Measurements from ENCODE around the gene DHDDS. TPM values are rescaled to one million over a fixed set of nuclear protein-coding genes. Genes with fewer than 3 reads are reported as not detected.
A peak's percentile ranks its signal among the peaks of the same experiment; 100 is the strongest.

Gene DHDDS
- total and polyA plus RNA-seq, 2 of the 13 experiments (the other 11 are each of a cell fraction or from before 2014, with no cell fraction given): 18.9 to 28.3 TPM

DNA sequence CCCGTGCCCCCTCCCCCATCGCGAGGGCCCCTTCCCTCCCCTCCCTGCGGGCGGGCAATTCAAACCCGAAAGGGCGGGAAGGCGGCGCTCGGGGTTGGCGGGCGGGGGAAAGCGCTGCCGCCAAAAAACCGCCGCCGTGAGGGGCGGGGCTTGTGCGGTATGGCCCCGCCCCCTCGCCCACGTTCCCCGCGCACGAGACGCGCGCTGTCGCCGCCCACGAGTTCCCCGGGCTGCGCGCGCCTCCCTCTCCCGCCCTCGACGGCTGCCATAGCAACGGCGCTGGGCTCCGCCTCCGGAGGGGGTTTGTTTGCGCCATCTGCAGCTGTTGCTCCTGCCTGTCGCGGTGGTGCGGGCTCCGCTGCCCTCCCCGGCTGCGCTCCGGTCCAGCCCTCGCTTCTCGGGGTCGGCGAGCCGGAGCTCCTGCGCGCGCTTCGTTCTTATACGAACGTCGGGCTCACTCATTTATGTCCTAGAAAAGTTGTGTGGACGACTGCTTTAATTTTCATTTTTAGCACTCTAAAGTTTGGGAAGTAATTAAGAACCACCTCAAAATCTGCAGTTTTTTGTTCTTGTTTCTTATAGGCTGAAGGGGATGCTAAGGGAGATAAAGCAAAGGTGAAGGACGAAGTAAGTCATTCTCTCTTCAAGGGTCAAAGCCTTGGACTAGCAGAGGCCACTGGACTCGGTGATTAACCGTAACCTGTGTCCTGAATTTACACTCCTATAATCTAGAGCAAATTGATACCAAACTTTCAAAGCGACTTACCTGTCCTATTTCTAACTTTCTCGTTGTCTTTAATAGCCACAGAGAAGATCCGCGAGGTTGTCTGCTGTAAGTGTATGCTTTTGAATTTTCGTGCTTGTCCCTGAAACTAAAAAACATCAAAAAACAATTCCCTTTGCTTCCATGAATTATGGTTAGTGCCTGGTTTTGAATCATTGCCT, 41.1 kb downstream of the DHDDS start (continued):
- TF ChIP-seq, protein P1, sequence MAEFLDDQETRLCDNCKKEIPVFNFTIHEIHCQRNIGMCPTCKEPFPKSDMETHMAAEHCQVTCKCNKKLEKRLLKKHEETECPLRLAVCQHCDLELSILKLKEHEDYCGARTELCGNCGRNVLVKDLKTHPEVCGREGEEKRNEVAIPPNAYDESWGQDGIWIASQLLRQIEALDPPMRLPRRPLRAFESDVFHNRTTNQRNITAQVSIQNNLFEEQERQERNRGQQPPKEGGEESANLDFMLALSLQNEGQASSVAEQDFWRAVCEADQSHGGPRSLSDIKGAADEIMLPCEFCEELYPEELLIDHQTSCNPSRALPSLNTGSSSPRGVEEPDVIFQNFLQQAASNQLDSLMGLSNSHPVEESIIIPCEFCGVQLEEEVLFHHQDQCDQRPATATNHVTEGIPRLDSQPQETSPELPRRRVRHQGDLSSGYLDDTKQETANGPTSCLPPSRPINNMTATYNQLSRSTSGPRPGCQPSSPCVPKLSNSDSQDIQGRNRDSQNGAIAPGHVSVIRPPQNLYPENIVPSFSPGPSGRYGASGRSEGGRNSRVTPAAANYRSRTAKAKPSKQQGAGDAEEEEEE (CRISPR knock-in tag; IDR thresholded peaks at IDR 0.05; ENCODE audit: borderline replicate concordance): no peak
- peak; percentile 96; the same call in 1 of the 2 replicates for TF ChIP-seq SIN3A (IDR thresholded peaks at IDR 0.05; ENCODE audit: borderline replicate concordance, low read depth, low read length)
- TF ChIP-seq SAP130 (CRISPR knock-in tag; IDR thresholded peaks at IDR 0.05; ENCODE audit: low read depth): peak; percentile 93
- TF ChIP-seq ZNF746 (CRISPR knock-in tag; IDR thresholded peaks at IDR 0.05): peak; percentile 83
- TF ChIP-seq, protein P2, sequence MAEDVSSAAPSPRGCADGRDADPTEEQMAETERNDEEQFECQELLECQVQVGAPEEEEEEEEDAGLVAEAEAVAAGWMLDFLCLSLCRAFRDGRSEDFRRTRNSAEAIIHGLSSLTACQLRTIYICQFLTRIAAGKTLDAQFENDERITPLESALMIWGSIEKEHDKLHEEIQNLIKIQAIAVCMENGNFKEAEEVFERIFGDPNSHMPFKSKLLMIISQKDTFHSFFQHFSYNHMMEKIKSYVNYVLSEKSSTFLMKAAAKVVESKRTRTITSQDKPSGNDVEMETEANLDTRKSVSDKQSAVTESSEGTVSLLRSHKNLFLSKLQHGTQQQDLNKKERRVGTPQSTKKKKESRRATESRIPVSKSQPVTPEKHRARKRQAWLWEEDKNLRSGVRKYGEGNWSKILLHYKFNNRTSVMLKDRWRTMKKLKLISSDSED (CRISPR knock-in tag; IDR thresholded peaks at IDR 0.05): no peak
- peak; percentile 8; the same call in 1 of the 2 replicates for TF ChIP-seq KAT7 (CRISPR knock-in tag; IDR thresholded peaks at IDR 0.05; ENCODE audit: borderline replicate concordance)
- 0 out of 2 replicates have a peak, but pooled peaks have one; percentile 26 for TF ChIP-seq ZBTB7B (CRISPR knock-in tag; IDR thresholded peaks at IDR 0.05)
- TF ChIP-seq ZNF772 (CRISPR knock-in tag; IDR thresholded peaks at IDR 0.05): no peak
- no peak for TF ChIP-seq RCOR2 (CRISPR knock-in tag; IDR thresholded peaks at IDR 0.05)
- peak; percentile 64 for TF ChIP-seq HDAC1 (CRISPR knock-in tag; IDR thresholded peaks at IDR 0.05)
- TF ChIP-seq ZNF660 (CRISPR knock-in tag; IDR thresholded peaks at IDR 0.05; ENCODE audit: borderline replicate concordance, low read depth): no peak
- no peak for TF ChIP-seq ZNF749 (CRISPR knock-in tag; IDR thresholded peaks at IDR 0.05; ENCODE audit: borderline replicate concordance)
- TF ChIP-seq, protein P3, sequence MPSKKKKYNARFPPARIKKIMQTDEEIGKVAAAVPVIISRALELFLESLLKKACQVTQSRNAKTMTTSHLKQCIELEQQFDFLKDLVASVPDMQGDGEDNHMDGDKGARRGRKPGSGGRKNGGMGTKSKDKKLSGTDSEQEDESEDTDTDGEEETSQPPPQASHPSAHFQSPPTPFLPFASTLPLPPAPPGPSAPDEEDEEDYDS (CRISPR knock-in tag; IDR thresholded peaks at IDR 0.05): 0 out of 2 replicates have a peak, but pooled peaks have one; percentile 39
- peak; percentile 80 for TF ChIP-seq HNRNPK (IDR thresholded peaks at IDR 0.05; ENCODE audit: low read depth, low read length, poor library complexity, severe bottlenecking)
- TF ChIP-seq FOXM1 (CRISPR knock-in tag; IDR thresholded peaks at IDR 0.05): no peak
- TF ChIP-seq CREB1 (IDR thresholded peaks at IDR 0.05): peak; percentile 16; the same call in 1 of the 2 replicates
- TF ChIP-seq CREB1 (CRISPR knock-in tag; IDR thresholded peaks at IDR 0.05): no peak
- no peak for TF ChIP-seq SUZ12 (IDR thresholded peaks at IDR 0.05; ENCODE audit: low read depth, low read length)
- TF ChIP-seq PHF20 (CRISPR knock-in tag; IDR thresholded peaks at IDR 0.05): peak; percentile 40
- no peak for TF ChIP-seq MBNL3 (CRISPR knock-in tag; conservative IDR thresholded peaks at IDR 0.05)
- 0 out of 2 replicates have a peak, but pooled peaks have one; percentile 49 for TF ChIP-seq ZNF747 (CRISPR knock-in tag; IDR thresholded peaks at IDR 0.05; ENCODE audit: borderline replicate concordance)
- TF ChIP-seq ZNF331 (CRISPR knock-in tag; IDR thresholded peaks at IDR 0.05): peak; percentile 82
- peak; percentile 96 for TF ChIP-seq TFDP1 (CRISPR knock-in tag; IDR thresholded peaks at IDR 0.05; ENCODE audit: borderline replicate concordance)
- TF ChIP-seq PITX1 (CRISPR knock-in tag; IDR thresholded peaks at IDR 0.05): no peak
- TF ChIP-seq ZNF207 (IDR thresholded peaks at IDR 0.05; ENCODE audit: borderline replicate concordance): no peak
